ENCODE data around the gene NUCKS1. TPM values are rescaled to one million over a fixed set of nuclear protein-coding genes. Genes with fewer than 3 reads are reported as not detected.

NUCKS1 gene
- total and polyA plus RNA-seq, 2 of the 8 experiments (the other 6 are each of a cell fraction or from before 2014, with no cell fraction given): 126 to 461 TPM

- no peak overlapping the region for H3K14ac ChIP-seq (ENCODE audit: insufficient read length)
- H4K20me1 ChIP-seq (replicated peaks in 1 of 2; ENCODE audit: control insufficient read depth in 1 of 2, insufficient read depth in 2 of 2, low read length in 2 of 2): no peaks in the 10 kb centered on the region
- no peak overlapping the region for H2BK15ac ChIP-seq (ENCODE audit: low read length)
- no peak overlapping the region for H3K9ac ChIP-seq (replicated peaks in 1 of 4; ENCODE audit: extremely low read depth in 1 of 4, low read depth in 3 of 4, low read length in 3 of 4)
- 88% methylated on average over 4 of the region's 4 CpGs; no CpG with 5 or more reads in 1 of the 2 experiments for WGBS, 2 experiments (ENCODE audit: extremely low coverage in 1 of 2, insufficient coverage in 1 of 2, insufficient read length in 1 of 2, insufficient replicate concordance in 2 of 2, low coverage in 1 of 2, low lambda C conversion rate in 2 of 2, missing lambda C conversion rate in 1 of 2)
- H3K79me2 ChIP-seq (ENCODE audit: control insufficient read depth in 1 of 2, insufficient read depth in 2 of 2, low read length in 2 of 2): no peaks in the 10 kb centered on the region
- H4K8ac ChIP-seq (ENCODE audit: extremely low read depth, insufficient read depth, low read length): no peak overlapping the region
- no peak overlapping the region for H3K4me3 ChIP-seq (ENCODE audit: extremely low read depth in 1 of 4, insufficient read depth in 2 of 4, low read depth in 3 of 4, low read length in 4 of 4)
- H3K23me2 ChIP-seq (ENCODE audit: low read depth, low read length): no peaks in the 10 kb centered on the region
- no peaks in the 10 kb centered on the region for H3K79me1 ChIP-seq (ENCODE audit: low read depth, low read length)
- H3K9me3 ChIP-seq (ENCODE audit: insufficient read depth in 2 of 2, low read depth in 1 of 2, low read length in 1 of 2): no peaks in the 10 kb centered on the region
- H2BK5ac ChIP-seq (ENCODE audit: low read depth, low read length): no peak overlapping the region
- CTCF ChIA-PET (ENCODE audit: partially characterized antibody): interaction anchor here (1.1 to 1.7 kb wide), 2 partner anchors 8 to 9 kb away, joined by 3 to 4 read pairs; partner anchors contain the start of gene RAB29
- no peak for FAIRE-seq
- H2AK5ac ChIP-seq (ENCODE audit: low read depth, low read length): no peak overlapping the region
- no peak overlapping the region for H3K27ac ChIP-seq (ENCODE audit: low read depth, low read length)
- no peaks in the 10 kb centered on the region for H3K4me1 ChIP-seq (replicated peaks in 1 of 4; ENCODE audit: control insufficient read depth in 3 of 4, insufficient read depth in 4 of 4, low read length in 3 of 4)
- no peak overlapping the region for H3K4ac ChIP-seq (replicated peaks; ENCODE audit: insufficient read length, low read depth, low read length)
- POLR2A ChIA-PET (ENCODE audit: partially characterized antibody): no interaction called here
- H3K36me3 ChIP-seq (ENCODE audit: control insufficient read depth in 2 of 4, insufficient read depth in 4 of 4, low read length in 3 of 4): no peaks in the 10 kb centered on the region
- H4K5ac ChIP-seq (ENCODE audit: insufficient read length, low read depth, low read length): no peak overlapping the region
- no peak overlapping the region for H4K91ac ChIP-seq (replicated peaks; ENCODE audit: insufficient read length, low read length)
- no peaks in the 10 kb centered on the region for H3K27me3 ChIP-seq (replicated peaks in 1 of 4; ENCODE audit: control insufficient read depth in 3 of 4, extremely low read depth in 1 of 4, insufficient read depth in 3 of 4, low read length in 3 of 4)
- H3K4me2 ChIP-seq (ENCODE audit: insufficient read depth in 1 of 2, low read depth in 2 of 2, low read length in 2 of 2): no peak overlapping the region
- H3K56ac ChIP-seq (replicated peaks; ENCODE audit: insufficient read length, low read depth, low read length): no peak overlapping the region
- H2AFZ ChIP-seq (ENCODE audit: low read length): no peak overlapping the region
- no peak for DNase-seq (ENCODE audit: low read depth in 1 of 2, low spot score in 2 of 2)
- no peak overlapping the region for H3K23ac ChIP-seq (ENCODE audit: insufficient read length)
- H3K18ac ChIP-seq (ENCODE audit: extremely low read depth, low read length): no peak overlapping the region
- no peak overlapping the region for H2BK20ac ChIP-seq (ENCODE audit: low read length)
- H2BK120ac ChIP-seq (replicated peaks; ENCODE audit: low read depth, low read length): no peak overlapping the region
- no peak overlapping the region for H2BK12ac ChIP-seq (ENCODE audit: low read depth, low read length)
- TF ChIP-seq CREB1 (IDR thresholded peaks at IDR 0.05): no peak
- no peak for TF ChIP-seq CBX8 (IDR thresholded peaks at IDR 0.05; ENCODE audit: borderline replicate concordance, low read depth, low read length)
- TF ChIP-seq SIX5 (IDR thresholded peaks at IDR 0.05; ENCODE audit: low read depth, low read length): no peak
- TF ChIP-seq TEAD4 (IDR thresholded peaks at IDR 0.05; ENCODE audit: low read depth, low read length): no peak
- no peak for TF ChIP-seq EGR1 (IDR thresholded peaks at IDR 0.05; ENCODE audit: borderline replicate concordance, low read depth, low read length)
- no peak for TF ChIP-seq CTCF (IDR thresholded peaks at IDR 0.05; ENCODE audit: control extremely low read depth in 1 of 3, insufficient read depth in 1 of 3, low read depth in 1 of 3, low read length in 3 of 3)
- no peak for TF ChIP-seq ASH2L (IDR thresholded peaks at IDR 0.05; ENCODE audit: low read length)
- no peak for TF ChIP-seq SRF (IDR thresholded peaks at IDR 0.05; ENCODE audit: low read depth, low read length)
- TF ChIP-seq HDAC2 (IDR thresholded peaks at IDR 0.05; ENCODE audit: borderline replicate concordance in 1 of 2, low read depth in 2 of 2, low read length in 2 of 2): no peak
These were observed 33.9 kb upstream of the NUCKS1 start for GRCh38 chr1:205783904-205784303.

Data from H1 (cell line).